Activated naive CD8-positive, alpha-beta T cell treated with anti-CD3 and anti-CD28 coated beads, Interleukin-2, amount 50 U/mL, for 24 hours (primary cell): ENCODE measurements around the gene XPO6.
"Not testable (repeated sequence)": the region's sequence is repeated elsewhere in the genome, so short reads cannot be mapped to it uniquely, and the experiment has no call there.

ENCODE experiments used
- ATAC-seq: fragments of 150-1000 bp; cut with Tn5 transposase; one replicate; pipeline ENCODE4 v1.10.0; 2021
- DNase-seq: peaks from one replicate; pipeline ENCODE4 v3.0.0; 2021
- H3K27ac Mint-ChIP-seq: one replicate; pipeline ENCODE4 v1.8.0; 2021; ENCODE audit warnings: mild to moderate bottlenecking, mixed read lengths
- H3K27me3 Mint-ChIP-seq: one replicate; pipeline ENCODE4 v1.8.0; 2021; ENCODE audit warnings: mixed read lengths
- H3K36me3 Mint-ChIP-seq: one replicate; pipeline ENCODE4 v1.8.0; 2021; ENCODE audit warnings: low read depth, mixed read lengths
- H3K4me1 Mint-ChIP-seq: one replicate; pipeline ENCODE4 v1.8.0; 2021; ENCODE audit warnings: mixed read lengths
- H3K4me3 Mint-ChIP-seq: one replicate; pipeline ENCODE4 v1.8.0; 2021; ENCODE audit warnings: mild to moderate bottlenecking, moderate library complexity, mixed read lengths
- H3K9me3 Mint-ChIP-seq: one replicate; pipeline ENCODE4 v1.8.0; 2021; ENCODE audit warnings: mixed read lengths

The XPO6 gene, protein sequence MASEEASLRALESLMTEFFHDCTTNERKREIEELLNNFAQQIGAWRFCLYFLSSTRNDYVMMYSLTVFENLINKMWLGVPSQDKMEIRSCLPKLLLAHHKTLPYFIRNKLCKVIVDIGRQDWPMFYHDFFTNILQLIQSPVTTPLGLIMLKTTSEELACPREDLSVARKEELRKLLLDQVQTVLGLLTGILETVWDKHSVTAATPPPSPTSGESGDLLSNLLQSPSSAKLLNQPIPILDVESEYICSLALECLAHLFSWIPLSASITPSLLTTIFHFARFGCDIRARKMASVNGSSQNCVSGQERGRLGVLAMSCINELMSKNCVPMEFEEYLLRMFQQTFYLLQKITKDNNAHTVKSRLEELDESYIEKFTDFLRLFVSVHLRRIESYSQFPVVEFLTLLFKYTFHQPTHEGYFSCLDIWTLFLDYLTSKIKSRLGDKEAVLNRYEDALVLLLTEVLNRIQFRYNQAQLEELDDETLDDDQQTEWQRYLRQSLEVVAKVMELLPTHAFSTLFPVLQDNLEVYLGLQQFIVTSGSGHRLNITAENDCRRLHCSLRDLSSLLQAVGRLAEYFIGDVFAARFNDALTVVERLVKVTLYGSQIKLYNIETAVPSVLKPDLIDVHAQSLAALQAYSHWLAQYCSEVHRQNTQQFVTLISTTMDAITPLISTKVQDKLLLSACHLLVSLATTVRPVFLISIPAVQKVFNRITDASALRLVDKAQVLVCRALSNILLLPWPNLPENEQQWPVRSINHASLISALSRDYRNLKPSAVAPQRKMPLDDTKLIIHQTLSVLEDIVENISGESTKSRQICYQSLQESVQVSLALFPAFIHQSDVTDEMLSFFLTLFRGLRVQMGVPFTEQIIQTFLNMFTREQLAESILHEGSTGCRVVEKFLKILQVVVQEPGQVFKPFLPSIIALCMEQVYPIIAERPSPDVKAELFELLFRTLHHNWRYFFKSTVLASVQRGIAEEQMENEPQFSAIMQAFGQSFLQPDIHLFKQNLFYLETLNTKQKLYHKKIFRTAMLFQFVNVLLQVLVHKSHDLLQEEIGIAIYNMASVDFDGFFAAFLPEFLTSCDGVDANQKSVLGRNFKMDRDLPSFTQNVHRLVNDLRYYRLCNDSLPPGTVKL

DNA sequence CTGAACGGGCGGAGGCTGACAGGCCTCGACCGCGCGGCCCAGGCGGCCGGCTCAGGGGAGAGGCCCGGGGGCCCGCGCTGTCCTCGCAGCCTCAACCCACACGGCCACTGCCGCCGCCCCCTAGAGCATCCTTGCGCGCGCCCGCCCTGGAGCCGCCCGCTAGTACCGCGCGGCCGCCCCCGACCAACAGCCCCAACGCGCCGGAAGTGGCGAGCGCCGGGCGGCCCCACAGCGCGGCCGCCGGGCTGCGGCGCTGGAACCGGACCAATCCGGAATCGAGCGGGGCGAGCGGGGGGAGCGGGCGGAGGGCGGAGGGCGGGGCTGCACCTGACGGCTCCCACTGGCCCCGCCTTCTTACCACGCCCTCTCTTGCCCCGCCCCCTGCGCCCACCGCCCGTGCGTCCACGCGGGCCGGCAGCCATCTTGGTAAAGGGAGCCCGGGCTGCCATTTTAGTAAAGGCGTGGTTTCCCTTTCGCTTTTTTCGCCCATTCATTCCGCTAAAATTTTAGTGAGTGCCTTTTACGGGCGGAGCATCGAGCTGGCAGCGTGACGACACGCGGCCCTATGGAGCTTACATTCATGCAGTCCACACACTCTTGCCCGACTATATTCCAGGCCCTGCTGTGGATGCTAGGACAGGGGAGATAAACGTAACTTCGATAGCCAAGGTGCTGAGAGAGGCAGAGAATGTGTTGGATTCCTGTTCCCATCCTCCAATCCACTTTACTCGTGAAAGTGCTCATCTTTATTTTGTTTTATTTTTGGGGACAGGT lies at the start of gene XPO6:
Gene XPO6, minus strand, starts transcription at position 208 of the 774 bp plus-strand sequence. CDS start 597 bp downstream, outside the sequence.
- Mint-ChIP-seq H3K36me3 (peaks cover 30% of the 10 kb centered on the region), H3K9me3 (no peaks in the 10 kb centered on the region), H3K27me3 (no peaks in the 10 kb centered on the region), H3K27ac (peak within 1 kb of the TSS; percentile 93), H3K4me1 (peaks cover 39% of the 10 kb centered on the region), H3K4me3 (peak within 1 kb of the TSS; percentile 91)
- ATAC-seq (peak; percentile 85), DNase-seq (peak; percentile 100)

DNA sequence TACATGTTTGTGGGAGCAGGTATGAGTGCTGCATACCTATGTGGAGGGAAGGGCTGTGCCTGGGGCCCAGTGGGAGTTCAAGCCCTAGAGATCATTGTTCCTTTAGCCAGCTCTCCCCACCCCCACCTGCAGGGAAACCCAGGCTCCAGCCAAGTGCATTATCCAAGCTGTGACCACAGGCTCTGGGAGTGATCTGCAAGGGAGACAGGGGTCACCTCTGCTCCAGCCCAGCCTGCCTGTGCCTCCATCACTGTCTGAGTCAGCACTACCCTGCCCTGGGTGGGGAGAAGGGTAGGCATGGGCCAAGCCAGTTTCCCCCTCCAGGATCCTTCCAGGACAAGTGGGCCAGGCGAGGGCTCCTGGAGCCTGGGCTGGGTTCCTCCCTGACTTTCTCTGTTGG lies 48.4 kb upstream of the XPO6 start:
- H3K9me3 Mint-ChIP-seq = no peaks in the 10 kb centered on the region
- DNase-seq = no peak
- no peak overlapping the region for H3K27ac Mint-ChIP-seq
- peaks cover 10% of the 10 kb centered on the region for H3K4me1 Mint-ChIP-seq
- ATAC-seq = no peak
- no peak overlapping the region for H3K4me3 Mint-ChIP-seq
- peaks cover 4% of the 10 kb centered on the region for H3K27me3 Mint-ChIP-seq
- H3K36me3 Mint-ChIP-seq = no peaks in the 10 kb centered on the region

DNA sequence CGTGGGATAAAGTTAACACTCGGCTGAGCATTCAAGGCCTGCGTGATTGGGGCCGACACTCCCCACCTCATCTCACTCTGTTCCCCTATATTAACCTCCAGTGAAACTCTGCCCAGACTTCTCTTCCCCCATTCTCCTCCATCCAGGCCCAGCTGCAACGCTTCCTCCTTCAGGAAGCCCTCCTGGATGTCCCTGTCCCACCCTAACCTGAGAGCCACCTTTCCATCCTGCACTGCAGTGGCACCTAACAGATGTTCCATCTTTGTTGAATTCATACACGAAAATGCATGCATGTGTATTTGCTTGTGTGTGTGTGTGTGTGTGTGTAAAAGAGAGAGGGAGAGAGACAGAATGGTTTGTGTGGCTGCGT lies 48.0 kb upstream of the XPO6 start:
- H3K4me1 Mint-ChIP-seq = peaks cover 9% of the 10 kb centered on the region
- ATAC-seq = no peak
- no peaks in the 10 kb centered on the region for H3K36me3 Mint-ChIP-seq
- H3K9me3 Mint-ChIP-seq = no peaks in the 10 kb centered on the region
- H3K4me3 Mint-ChIP-seq = no peak overlapping the region
- H3K27me3 Mint-ChIP-seq = peaks cover 4% of the 10 kb centered on the region
- no peak overlapping the region for H3K27ac Mint-ChIP-seq
- no peak for DNase-seq

DNA sequence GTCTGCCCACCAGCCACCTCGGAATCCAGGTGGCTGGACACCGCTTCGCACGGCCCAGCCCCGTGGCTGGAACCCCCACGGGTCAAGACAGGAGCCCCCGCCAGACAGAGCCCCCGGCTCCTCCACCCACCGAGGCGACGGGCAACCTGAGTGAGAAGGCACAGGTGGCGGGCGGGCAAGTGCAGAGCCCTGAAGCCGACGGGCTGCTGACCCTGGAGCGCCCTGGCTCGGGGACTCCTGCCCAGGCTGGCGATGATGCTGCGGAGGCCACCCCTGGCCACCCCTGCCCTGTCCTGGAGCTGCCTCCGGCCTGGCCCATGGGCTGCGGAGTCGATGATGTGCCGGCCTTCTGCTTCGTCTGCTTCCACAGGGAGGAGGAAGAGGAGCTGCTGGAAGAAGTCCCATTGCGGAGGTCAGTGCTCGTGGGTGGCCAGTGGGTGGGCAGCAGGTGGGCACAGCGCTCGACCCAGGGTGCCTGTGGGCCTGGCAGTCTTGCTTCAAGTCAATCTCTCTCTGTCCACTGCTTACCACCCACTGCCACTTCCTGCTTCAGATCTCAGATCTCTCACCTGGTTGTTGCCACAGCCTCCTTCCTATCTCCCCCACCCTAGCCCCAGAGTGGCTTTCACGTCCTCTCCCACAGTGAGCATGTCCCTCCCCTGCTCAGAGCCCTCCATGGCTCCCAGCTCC lies 47.5 kb upstream of the XPO6 start:
- H3K4me3 Mint-ChIP-seq = no peak overlapping the region
- no peak for ATAC-seq

DNA sequence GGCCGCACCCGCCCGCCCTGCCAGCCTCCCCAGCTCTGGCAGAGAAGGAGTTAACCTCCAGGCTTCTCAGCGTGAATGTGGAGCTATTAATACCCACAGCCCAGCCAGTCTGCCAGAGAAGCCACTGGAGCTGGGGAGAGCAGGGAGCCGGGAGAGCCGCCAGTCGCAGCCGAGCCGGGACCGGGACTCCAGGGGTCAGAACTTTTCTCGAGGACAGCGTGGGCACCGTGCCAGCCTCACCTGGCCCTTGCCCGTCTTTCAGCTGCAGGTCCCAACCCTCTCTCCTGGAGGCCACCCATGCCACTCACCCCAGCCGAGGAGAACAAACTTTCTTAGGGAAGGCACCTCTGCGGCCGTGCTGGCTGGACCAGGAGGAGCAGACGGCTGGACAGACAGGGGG lies 46.8 kb upstream of the XPO6 start:
- Mint-ChIP-seq H3K4me3 (no peak overlapping the region), H3K36me3 (no peaks in the 10 kb centered on the region), H3K4me1 (peaks cover 6% of the 10 kb centered on the region), H3K27me3 (peaks cover 3% of the 10 kb centered on the region), H3K9me3 (no peaks in the 10 kb centered on the region), H3K27ac (no peak overlapping the region)
- DNase-seq = no peak
- ATAC-seq = no peak

More for the DNA sequence above, 47.5 kb upstream of the XPO6 start:
- no peak for DNase-seq
- Mint-ChIP-seq H3K9me3 (no peaks in the 10 kb centered on the region), H3K27ac (no peak overlapping the region), H3K36me3 (no peaks in the 10 kb centered on the region), H3K27me3 (peaks cover 4% of the 10 kb centered on the region), H3K4me1 (peaks cover 6% of the 10 kb centered on the region)

DNA sequence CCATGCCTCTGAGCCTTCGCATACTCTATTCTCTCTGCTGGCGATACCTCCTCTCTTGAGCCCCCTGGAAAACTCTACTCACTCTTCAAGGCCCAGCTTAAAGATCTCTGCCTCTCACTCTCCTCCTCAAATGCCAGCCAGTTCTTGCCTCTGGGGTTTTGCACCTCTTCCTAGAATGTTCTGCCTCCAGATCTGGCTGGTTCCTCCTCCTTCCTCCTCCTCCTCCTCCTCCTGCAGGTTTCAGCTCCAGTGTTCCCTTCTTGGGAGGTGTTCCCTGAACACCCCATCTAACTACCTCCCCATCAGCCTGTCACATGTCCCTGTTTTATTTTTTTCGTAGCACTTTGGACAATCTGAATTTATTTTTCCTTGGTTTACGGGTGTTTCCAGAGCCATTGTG lies 45.5 kb upstream of the XPO6 start:
- Mint-ChIP-seq H3K4me3 (no peak overlapping the region), H3K4me1 (peaks cover 6% of the 10 kb centered on the region), H3K27ac (no peak overlapping the region), H3K36me3 (no peaks in the 10 kb centered on the region), H3K27me3 (no peaks in the 10 kb centered on the region), H3K9me3 (peaks cover 4% of the 10 kb centered on the region)
- DNase-seq = no peak
- ATAC-seq = no peak

DNA sequence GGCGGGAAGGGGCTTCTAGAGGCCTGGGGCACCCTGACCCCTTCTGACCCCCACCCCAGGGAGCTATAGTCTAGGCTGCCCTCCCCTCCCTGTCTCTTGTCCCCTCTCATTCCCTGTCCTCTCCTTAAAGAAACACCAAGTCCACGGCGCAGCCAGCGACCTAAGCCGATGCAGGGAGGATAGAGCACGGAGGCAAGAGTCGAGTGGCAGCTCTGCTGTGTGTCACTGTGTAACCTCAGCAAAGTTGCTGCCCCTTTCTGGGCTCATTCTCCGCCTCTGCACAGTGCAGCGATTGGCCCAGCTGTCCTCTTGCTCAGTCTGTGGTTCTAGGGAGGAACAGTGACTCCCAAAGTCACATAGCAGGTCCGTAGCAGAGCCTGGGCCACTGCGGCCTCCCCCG lies 44.1 kb upstream of the XPO6 start:
- H3K27me3 Mint-ChIP-seq = peaks cover 2% of the 10 kb centered on the region
- H3K36me3 Mint-ChIP-seq = no peaks in the 10 kb centered on the region
- H3K9me3 Mint-ChIP-seq = peaks cover 7% of the 10 kb centered on the region
- peaks cover 6% of the 10 kb centered on the region for H3K4me1 Mint-ChIP-seq
- no peak overlapping the region for H3K4me3 Mint-ChIP-seq
- peak; percentile 35 for ATAC-seq
- no peak for DNase-seq
- H3K27ac Mint-ChIP-seq = no peak overlapping the region

DNA sequence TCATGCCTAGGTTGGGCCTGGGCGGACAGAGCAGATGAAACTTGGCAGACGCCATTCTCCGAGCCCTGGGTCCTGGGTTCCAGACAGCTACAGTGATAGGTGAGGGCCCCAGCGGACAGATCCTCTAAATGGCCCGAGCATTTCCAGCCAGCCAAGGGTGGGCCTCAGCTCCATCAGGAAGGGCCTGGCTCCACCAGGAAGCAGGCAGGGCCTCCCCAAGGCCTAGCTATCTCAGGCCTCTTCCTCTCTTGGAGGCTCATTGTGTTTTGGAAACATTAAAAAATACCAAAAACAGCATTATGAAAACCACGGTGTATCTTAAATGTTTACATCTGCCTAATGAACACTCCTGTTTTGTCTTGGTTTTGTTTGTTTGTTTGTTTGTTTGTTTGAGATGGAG lies 42.4 kb upstream of the XPO6 start:
- no peaks in the 10 kb centered on the region for H3K4me1 Mint-ChIP-seq
- no peak overlapping the region for H3K4me3 Mint-ChIP-seq
- ATAC-seq (no peak), DNase-seq (no peak)
- no peaks in the 10 kb centered on the region for H3K36me3 Mint-ChIP-seq
- peaks cover 7% of the 10 kb centered on the region for H3K9me3 Mint-ChIP-seq
- peaks cover 2% of the 10 kb centered on the region for H3K27me3 Mint-ChIP-seq
- H3K27ac Mint-ChIP-seq = no peak overlapping the region

DNA sequence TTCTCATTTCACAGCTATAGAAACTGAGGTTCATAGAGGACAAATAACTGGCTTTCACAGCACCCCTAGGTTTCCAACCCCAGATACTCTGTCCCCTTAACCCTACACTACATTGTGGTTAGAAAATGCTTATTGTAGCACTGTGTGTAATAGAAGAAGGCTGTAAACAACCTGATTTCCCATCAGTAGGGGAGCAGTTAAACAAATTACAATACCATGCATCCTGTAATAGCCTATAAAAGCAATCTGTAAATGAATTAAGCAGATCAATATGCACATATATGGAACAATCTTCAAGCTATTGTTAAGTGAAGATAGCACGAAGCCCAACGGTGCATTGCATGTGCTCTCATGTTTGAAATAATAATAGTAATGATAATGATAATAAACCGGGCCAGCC lies 39.2 kb upstream of the XPO6 start:
- Mint-ChIP-seq H3K4me1 (no peaks in the 10 kb centered on the region), H3K36me3 (no peaks in the 10 kb centered on the region)

DNA sequence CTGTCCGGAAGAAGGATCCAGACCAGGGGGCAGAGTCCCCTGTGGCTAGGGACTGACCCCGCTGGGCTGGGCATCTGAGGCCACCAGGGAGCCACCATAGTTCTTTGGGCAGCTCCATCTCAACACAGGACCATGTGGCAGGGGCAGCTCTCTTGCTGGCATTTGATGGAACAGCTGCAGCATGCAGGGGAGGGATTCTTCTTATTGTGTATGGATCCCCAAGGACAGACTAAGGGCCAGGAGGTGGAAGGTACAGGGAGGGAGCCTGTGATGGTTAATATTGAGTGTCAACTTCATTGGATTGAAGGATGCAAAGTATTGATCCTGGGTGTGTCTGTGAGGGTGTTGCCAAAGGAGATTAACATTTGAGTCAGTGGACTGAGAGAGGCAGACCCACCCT lies 37.7 kb upstream of the XPO6 start:
- not testable (repeated sequence) for H3K36me3 Mint-ChIP-seq, ATAC-seq, H3K4me1 Mint-ChIP-seq, H3K27ac Mint-ChIP-seq, H3K4me3 Mint-ChIP-seq, H3K27me3 Mint-ChIP-seq, DNase-seq, H3K9me3 Mint-ChIP-seq

More for the DNA sequence above, 39.2 kb upstream of the XPO6 start:
- H3K9me3 Mint-ChIP-seq = peaks cover 7% of the 10 kb centered on the region
- no peak for ATAC-seq
- H3K4me3 Mint-ChIP-seq = no peak overlapping the region
- DNase-seq = no peak
- H3K27me3 Mint-ChIP-seq = peaks cover 2% of the 10 kb centered on the region
- no peak overlapping the region for H3K27ac Mint-ChIP-seq

DNA sequence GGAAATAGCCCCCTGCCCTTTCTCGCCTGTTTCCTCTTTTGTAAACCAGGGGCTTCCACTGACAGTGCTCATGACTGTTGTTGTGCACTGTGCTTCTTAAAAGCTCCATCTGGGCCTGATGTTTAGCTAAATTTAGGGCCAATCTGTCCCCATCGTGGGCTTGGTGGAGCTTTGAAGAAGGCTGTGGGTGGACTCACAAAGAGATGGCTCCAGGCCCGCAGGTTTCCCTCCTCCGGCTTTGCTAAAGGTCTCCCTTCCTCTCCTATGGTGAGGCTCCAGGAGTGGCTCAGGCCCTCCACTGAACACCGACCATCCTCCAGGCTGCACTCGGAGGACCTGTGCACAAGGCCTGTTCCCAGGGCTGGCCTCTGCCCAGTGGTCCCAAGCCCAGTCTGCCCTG lies 30.2 kb upstream of the XPO6 start:
- ATAC-seq = no peak
- Mint-ChIP-seq H3K4me3 (no peak overlapping the region), H3K27ac (no peak overlapping the region), H3K27me3 (no peaks in the 10 kb centered on the region), H3K4me1 (no peaks in the 10 kb centered on the region), H3K36me3 (no peaks in the 10 kb centered on the region), H3K9me3 (no peaks in the 10 kb centered on the region)
- no peak for DNase-seq

DNA sequence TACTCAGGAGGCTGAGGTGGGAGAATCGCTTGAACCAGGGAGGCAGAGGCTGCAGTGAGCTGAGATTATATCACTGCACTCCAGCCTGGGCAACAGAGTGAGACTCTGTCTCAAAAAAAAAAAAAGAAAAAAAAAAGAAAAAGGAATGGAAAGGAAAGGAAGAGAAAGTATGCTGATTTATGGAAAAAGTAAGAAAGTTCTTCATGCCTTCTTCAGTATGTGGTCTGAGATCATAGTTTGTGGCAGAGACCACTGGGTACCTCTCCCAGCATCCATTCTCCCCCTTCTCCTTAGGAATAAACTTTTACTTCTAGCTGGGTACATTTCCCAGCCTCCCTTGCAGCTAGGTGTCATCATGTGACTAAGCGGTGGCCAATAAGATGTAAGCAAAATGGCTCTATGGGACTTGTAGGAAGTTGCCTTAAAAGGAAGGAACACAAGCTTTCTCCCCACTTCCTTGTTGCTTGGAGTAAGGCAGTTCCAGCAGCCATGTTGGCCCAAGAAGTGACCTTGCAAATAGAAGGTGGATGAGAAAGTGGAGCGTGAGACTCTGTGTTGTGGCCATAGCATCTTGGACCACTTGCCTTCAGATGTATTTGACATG lies 26.1 kb upstream of the XPO6 start:
- H3K27me3 Mint-ChIP-seq = no peaks in the 10 kb centered on the region
- ATAC-seq (no peak), DNase-seq (no peak)
- H3K36me3 Mint-ChIP-seq = no peaks in the 10 kb centered on the region
- H3K27ac Mint-ChIP-seq = no peak overlapping the region
- H3K4me3 Mint-ChIP-seq = no peak overlapping the region
- no peaks in the 10 kb centered on the region for H3K9me3 Mint-ChIP-seq
- H3K4me1 Mint-ChIP-seq = no peaks in the 10 kb centered on the region

DNA sequence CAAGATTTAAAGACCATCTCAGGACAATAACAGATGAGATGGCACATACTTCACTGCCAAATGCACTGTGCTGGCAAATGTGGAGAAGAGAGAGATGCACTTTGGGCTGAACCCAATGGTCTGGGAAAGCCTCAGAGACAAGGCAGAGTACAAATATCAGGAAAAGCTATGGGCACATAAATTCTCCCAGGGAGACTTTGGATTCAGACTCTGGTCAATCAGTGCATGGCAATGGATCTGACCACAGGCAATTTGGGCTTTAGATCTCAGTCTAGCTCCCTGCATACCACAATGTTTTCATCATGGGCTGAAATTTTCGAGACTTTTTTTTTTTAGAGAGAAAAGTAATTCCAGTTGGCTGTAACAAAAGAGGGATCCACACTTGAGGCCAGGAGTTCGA lies 20.0 kb upstream of the XPO6 start:
- Mint-ChIP-seq H3K36me3 (no peaks in the 10 kb centered on the region), H3K27me3 (no peaks in the 10 kb centered on the region), H3K4me3 (no peak overlapping the region), H3K27ac (no peak overlapping the region), H3K9me3 (no peaks in the 10 kb centered on the region), H3K4me1 (no peaks in the 10 kb centered on the region)
- ATAC-seq (no peak), DNase-seq (no peak)
